DMS 273 treated with DMSO at 0.1 percent for 48 hours (cell line): Measurements from ENCODE around the gene CCDC33.

Experiments
- DNase-seq: peaks from one replicate; lab custom pipeline; 2025; lab: John Stamatoyannopoulos, UW

The CCDC33 gene

GRCh38 chr15:74258456-74259291, 22.5 kb downstream of the CCDC33 start:
- no peak for DNase-seq

- no peak for DNase-seq
These were observed 23.1 kb downstream of the CCDC33 start for GRCh38 chr15:74259292-74259648.

GRCh38 chr15:74259821-74260607, 23.9 kb downstream of the CCDC33 start:
- DNase-seq, result no peak

GRCh38 chr15:74261041-74261440, 24.9 kb downstream of the CCDC33 start:
- no peak for DNase-seq

- no peak for DNase-seq
These were observed 25.6 kb downstream of the CCDC33 start for GRCh38 chr15:74261685-74262084.

GRCh38 chr15:74262151-74262550, 26.0 kb downstream of the CCDC33 start:
- no peak for DNase-seq

GRCh38 chr15:74262625-74263024, 26.5 kb downstream of the CCDC33 start:
- no peak for DNase-seq

- DNase-seq, result no peak
These were observed 27.3 kb downstream of the CCDC33 start for GRCh38 chr15:74263466-74263865.

- no peak for DNase-seq
These were observed 28.0 kb downstream of the CCDC33 start for GRCh38 chr15:74264081-74264501.

GRCh38 chr15:74265046-74265639, 29.0 kb downstream of the CCDC33 start:
- DNase-seq, result no peak

- no peak for DNase-seq
These were observed 31.9 kb downstream of the CCDC33 start for GRCh38 chr15:74268020-74268419.

- no peak for DNase-seq
These were observed 33.4 kb downstream of the CCDC33 start for GRCh38 chr15:74269362-74270035.

- DNase-seq, result no peak
These were observed 34.0 kb downstream of the CCDC33 start for GRCh38 chr15:74270155-74270554.

- no peak for DNase-seq
These were observed 34.9 kb downstream of the CCDC33 start for GRCh38 chr15:74270854-74271520.

- DNase-seq, result no peak
These were observed 36.7 kb downstream of the CCDC33 start for GRCh38 chr15:74272812-74273211.

GRCh38 chr15:74274470-74275038, 38.4 kb downstream of the CCDC33 start:
- DNase-seq, result no peak

GRCh38 chr15:74275957-74276356, 39.8 kb downstream of the CCDC33 start:
- DNase-seq, result no peak

GRCh38 chr15:74276560-74276959, 40.4 kb downstream of the CCDC33 start:
- DNase-seq, result no peak

GRCh38 chr15:74277242-74277810, 41.2 kb downstream of the CCDC33 start:
- DNase-seq, result no peak

GRCh38 chr15:74278207-74278606, 42.1 kb downstream of the CCDC33 start:
- DNase-seq, result no peak
